HL-60 (cell line): ENCODE results near the gene SH3BP4.

Source experiments
- POLR2AphosphoS5 ChIP-seq: IDR thresholded peaks from 2 replicates; pipeline ENCODE4 v1.6.1; 2012; ENCODE audit warnings: low read depth
- TF ChIP-seq, protein P1 (sequence below): IDR thresholded peaks from one replicate; pipeline ENCODE4 v1.5.1; 2011; ENCODE audit warnings: low read length, control low read depth, inconsistent platforms; ENCODE audit not compliant: insufficient read depth

DNA sequence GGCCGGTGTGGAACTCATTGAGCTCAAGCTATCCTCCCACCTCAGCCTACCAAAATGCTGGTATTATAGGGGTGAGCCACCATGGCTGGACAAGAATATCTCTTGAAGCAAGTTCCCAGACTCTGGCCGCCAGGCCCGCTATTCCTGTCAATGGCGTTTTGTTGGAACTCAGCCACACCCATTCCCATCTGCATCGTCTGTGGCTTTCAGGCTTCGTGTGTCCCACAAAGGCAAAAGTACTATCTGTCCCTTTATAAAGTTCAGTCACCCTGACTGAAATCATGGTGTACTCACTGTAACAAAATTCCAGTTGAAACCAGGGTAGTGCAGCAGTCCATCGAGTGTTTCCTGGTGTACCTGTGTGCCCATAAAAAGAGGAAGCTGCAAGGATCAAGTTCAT, 96.7 kb downstream of the SH3BP4 start:
- TF ChIP-seq, protein P1, sequence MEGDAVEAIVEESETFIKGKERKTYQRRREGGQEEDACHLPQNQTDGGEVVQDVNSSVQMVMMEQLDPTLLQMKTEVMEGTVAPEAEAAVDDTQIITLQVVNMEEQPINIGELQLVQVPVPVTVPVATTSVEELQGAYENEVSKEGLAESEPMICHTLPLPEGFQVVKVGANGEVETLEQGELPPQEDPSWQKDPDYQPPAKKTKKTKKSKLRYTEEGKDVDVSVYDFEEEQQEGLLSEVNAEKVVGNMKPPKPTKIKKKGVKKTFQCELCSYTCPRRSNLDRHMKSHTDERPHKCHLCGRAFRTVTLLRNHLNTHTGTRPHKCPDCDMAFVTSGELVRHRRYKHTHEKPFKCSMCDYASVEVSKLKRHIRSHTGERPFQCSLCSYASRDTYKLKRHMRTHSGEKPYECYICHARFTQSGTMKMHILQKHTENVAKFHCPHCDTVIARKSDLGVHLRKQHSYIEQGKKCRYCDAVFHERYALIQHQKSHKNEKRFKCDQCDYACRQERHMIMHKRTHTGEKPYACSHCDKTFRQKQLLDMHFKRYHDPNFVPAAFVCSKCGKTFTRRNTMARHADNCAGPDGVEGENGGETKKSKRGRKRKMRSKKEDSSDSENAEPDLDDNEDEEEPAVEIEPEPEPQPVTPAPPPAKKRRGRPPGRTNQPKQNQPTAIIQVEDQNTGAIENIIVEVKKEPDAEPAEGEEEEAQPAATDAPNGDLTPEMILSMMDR, result no peak
- TF ChIP-seq POLR2AphosphoS5, result no peak
